ENCODE data around the gene SEMA3G. TPM values are rescaled to one million over a fixed set of nuclear protein-coding genes. Genes with fewer than 3 reads are reported as not detected.

The SEMA3G gene
- total RNA-seq, 1 donor from 2014 or later: 10.4 TPM

DNA sequence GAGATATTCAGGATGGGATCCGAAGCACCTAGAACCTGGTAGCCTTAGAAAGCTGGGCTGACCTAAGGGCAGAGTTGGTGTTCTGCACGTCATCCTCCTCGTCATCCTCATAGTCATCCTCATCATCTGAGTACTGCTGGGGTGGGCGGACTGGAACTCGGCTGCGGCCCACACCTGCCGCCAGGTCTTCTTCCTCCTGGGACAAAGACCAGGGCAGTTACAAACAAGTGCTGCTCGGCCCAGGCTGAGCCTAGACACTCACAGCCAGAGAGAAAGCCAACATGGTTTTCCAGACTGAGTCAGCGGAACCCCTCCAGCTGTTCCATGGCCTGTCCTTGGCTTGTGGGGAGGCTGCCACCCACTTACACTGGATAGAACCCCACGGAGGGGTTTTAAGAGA, 40.5 kb downstream of the SEMA3G start:
- intact Hi-C loops (cut with DNase I): no loop called here
- DNase-seq (peak; percentile 22), ATAC-seq (ENCODE audit: poor library complexity) (no peak)

GRCh38 chr3:52403955-52404354, 40.9 kb downstream of the SEMA3G start:
- intact Hi-C loops (cut with DNase I): no loop called here
- ATAC-seq (ENCODE audit: poor library complexity): no peak
- DNase-seq: peak; percentile 41

GRCh38 chr3:52403271-52403841, 41.5 kb downstream of the SEMA3G start:
- DNase-seq (peak; percentile 22), ATAC-seq (ENCODE audit: poor library complexity) (no peak)

GRCh38 chr3:52402706-52403270, 42.1 kb downstream of the SEMA3G start:
- ATAC-seq (ENCODE audit: poor library complexity) (no peak), DNase-seq (peak; percentile 26)
- intact Hi-C loops (cut with DNase I): no loop called here

More at GRCh38 chr3:52403271-52403841, 41.5 kb downstream of the SEMA3G start:
- intact Hi-C loops (cut with DNase I): no loop called here

DNA sequence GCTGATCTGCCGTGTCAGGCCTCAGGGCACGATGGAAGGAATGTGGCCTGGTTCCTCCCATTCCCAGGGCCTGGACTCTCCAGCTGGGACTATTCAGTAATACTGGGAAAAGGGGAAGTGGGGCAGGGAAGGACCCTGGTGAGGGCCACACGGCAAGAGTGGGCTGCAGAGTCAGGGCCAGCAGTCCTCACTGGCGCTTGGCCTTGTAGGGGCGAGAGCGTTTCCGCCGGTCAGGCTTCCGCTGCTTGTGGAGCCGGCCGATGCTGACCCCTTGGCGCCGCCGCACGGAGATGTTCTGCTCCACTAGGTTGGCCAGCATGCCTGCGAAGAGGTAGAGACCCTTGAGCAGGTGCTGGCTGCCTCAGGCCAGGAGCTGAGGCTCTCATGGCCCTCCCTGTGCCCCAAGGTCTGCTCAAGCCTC, 42.8 kb downstream of the SEMA3G start:
- no peak for ATAC-seq (ENCODE audit: poor library complexity)
- intact Hi-C loops (cut with DNase I): no loop called here
- peak; percentile 42 for DNase-seq

DNA sequence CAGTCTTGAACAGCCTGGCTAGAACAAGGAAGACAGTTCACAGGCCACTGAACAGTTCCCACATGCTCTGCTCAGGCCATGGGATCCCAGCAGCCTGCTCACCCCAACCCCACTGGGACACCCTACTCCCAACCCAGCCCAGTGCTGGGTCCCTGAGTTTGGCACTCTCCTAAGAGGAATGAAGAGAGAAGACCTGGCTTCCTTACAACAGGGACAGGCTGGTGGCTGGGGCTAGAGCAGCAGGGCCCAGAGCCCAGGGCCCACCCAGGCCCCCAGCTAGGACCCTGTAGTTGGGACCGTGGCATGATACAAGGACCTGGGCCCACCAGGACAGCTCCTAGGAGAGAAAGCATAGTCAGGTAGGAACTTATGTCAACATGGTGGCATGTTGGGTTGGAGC, 43.4 kb downstream of the SEMA3G start:
- ATAC-seq (ENCODE audit: poor library complexity) (no peak), DNase-seq (peak; percentile 21)
- intact Hi-C loops (cut with DNase I): no loop called here

DNA sequence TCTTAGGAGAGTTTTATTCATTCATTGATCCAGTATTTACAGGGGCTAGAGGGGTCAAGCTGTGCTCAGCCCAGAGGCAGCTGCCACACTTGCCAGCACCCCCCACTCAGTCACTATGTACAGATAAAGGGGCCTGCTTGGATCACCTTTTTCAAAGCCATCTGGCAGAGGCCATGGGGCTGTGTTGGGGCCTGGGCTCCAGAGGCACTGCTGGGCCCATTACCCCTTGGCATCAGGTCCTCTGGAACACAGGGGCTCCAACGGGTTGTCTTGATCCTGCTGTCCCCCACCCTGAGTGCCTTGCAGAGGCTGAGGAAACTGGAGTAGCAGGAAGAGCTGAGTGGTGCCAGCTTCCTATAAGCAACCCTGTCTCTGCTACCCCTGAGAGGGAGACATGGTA, 43.9 kb downstream of the SEMA3G start:
- DNase-seq: peak; percentile 10
- no peak for ATAC-seq (ENCODE audit: poor library complexity)
- intact Hi-C loops (cut with DNase I): no loop called here

- peak; percentile 6 for DNase-seq
- no peak for ATAC-seq (ENCODE audit: poor library complexity)
- intact Hi-C loops (cut with DNase I): no loop called here
These were observed 44.6 kb downstream of the SEMA3G start for GRCh38 chr3:52400275-52400793.

GRCh38 chr3:52399593-52399992, 45.3 kb downstream of the SEMA3G start:
- DNase-seq (peak; percentile 12), ATAC-seq (ENCODE audit: poor library complexity) (no peak)
- intact Hi-C loops (cut with DNase I): no loop called here

DNA sequence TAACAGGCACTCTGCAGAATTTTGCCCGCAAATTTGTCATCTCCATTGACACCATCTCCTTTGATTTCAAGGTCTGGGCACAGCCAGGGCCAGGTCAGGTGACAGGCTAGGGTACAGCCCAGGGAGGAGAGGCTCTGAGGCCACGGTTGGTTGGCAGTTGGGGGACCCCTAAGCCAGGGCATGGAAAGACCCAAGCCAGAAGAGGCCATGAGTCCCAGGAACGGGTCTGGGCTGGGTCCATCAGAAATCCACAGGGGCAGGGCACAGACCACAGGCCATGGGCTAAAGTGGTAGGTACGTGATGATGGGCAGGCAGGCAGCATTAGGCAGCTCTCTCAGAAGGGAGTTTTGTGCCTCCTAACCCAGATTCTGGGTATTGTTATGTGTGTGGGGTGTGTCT, 45.8 kb downstream of the SEMA3G start:
- intact Hi-C loops (cut with DNase I): no loop called here
- DNase-seq (peak; percentile 22), ATAC-seq (ENCODE audit: poor library complexity) (no peak)

DNA sequence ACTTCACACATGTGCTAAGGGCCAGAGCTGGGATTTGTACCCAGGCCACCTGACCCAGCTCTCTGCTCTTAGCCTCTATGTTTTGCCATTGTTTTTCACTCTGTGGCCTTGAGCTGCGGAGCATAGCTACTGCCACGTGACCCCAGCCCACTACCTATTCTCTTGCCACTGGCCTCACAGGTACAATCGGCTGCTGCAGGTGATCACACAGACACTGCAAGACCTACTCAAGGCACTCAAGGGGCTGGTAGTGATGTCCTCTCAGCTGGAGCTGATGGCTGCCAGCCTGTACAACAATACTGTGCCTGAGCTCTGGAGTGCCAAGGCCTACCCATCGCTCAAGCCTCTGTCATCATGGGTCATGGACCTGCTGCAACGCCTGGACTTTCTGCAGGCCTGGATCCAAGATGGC, 46.2 kb downstream of the SEMA3G start:
- intact Hi-C loops (cut with DNase I): no loop called here
- DNase-seq (peak; percentile 17), ATAC-seq (ENCODE audit: poor library complexity) (no peak)

- intact Hi-C loops (cut with DNase I): no loop called here
- ATAC-seq (ENCODE audit: poor library complexity) (no peak), DNase-seq (peak; percentile 21)
These were observed 47.1 kb downstream of the SEMA3G start for GRCh38 chr3:52397676-52398399.

DNA sequence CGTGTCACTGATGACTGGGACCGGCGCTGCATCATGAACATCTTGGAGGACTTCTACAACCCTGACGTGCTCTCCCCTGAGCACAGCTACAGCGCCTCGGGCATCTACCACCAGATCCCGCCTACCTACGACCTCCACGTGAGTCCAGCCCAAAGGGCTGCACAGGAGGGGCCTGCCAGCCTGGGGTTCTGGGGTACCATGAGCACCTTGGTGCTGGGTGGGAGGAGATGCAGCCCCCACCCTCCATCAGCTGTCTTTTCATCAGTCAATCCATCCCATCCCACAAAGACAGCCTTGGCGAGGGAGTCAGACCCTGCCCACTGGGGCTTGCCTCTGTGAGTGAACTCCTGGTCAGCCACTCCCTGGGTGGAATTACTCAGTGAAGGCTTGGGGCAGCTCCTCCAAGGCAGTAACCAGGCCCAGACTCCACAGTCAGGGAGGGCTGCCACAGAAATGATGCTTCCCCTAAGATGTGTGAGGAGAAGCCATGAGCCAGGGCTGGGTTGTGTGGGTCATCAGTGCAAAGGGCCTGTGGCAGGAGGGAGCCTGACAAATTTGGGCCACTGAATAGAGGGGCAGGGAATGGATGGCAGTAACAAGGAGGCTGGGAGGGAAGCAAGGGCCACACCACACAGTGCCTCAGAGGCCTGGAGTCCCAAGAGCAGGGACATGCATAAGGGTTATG, 47.9 kb downstream of the SEMA3G start:
- intact Hi-C loops (cut with DNase I): no loop called here
- DNase-seq (peak; percentile 34), ATAC-seq (ENCODE audit: poor library complexity) (no peak)

- intact Hi-C loops (cut with DNase I): no loop called here
- DNase-seq (peak; percentile 20), ATAC-seq (ENCODE audit: poor library complexity) (no peak)
These were observed 48.6 kb downstream of the SEMA3G start for GRCh38 chr3:52396011-52396906.

GRCh38 chr3:52395503-52395865, 49.4 kb downstream of the SEMA3G start:
- DNase-seq (peak; percentile 24), ATAC-seq (ENCODE audit: poor library complexity) (no peak)
- intact Hi-C loops (cut with DNase I): no loop called here

GRCh38 chr3:52394751-52395502, 50.0 kb downstream of the SEMA3G start:
- intact Hi-C loops (cut with DNase I): no loop called here
- DNase-seq (peak; percentile 20), ATAC-seq (ENCODE audit: poor library complexity) (no peak)

DNA sequence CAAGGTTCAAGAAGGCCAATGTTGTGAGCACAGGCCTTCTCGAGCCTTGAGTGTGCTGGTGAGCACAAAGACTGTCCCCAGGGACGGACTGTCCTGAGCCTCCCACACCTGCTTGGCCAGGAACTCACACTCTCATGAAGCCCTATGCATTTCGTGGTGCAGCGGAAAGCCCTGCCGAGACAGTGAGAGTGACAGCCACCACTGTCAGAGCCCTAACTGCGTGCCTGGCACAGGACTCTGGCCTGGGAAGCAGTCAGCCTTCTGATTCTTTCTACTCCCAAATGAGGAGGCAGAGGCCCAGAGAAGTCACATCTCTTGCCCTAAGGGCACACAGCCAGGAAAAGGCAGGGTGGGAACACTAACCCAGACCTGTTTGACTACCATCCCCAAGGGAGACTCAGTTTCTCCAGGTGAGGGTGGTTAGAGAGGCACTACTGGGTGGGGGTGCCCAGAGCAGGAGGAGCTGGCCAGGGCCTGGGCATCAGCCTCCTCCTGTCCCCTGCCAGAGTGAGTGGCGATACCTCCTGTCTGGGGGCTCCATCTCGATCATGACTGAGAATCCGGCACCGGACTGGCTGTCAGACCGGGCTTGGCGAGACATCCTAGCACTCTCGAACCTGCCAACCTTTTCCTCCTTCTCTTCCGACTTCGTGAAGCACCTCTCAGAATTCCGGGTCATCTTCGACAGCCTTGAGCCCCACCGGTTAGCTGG, 50.8 kb downstream of the SEMA3G start:
- intact Hi-C loops (cut with DNase I): no loop called here
- DNase-seq: peak; percentile 19
- no peak for ATAC-seq (ENCODE audit: poor library complexity)
